Fibroblast of the aortic adventitia (primary cell): Measurements from ENCODE around the gene LRP2. TPM values are rescaled to one million over a fixed set of nuclear protein-coding genes. Genes with fewer than 3 reads are reported as not detected.

Experiments used
- DNase-seq: peaks from one replicate; pipeline ENCODE4 v3.0.0-alpha.2; 2010; ENCODE audit warnings: low read depth
- H3K4me3 ChIP-seq: 2 replicates; pipeline ENCODE4 v1.5.1; 2011; ENCODE audit warnings: low read depth, mild to moderate bottlenecking, control low read depth, low read length, moderate library complexity
- total RNA-seq: library from RNA; depleted of rRNA; stranded (reverse); fragments of >200 nt; gene quantifications from 2 replicates; pipeline ENCODE4 v1.2.3, GENCODE V29; 2012; ENCODE audit warnings: low replicate concordance
- TF ChIP-seq, protein P1 (sequence below): IDR thresholded peaks from 2 replicates; pipeline ENCODE4 v1.5.1; 2011; ENCODE audit warnings: mild to moderate bottlenecking, low read length, control low read depth, inconsistent platforms; ENCODE audit not compliant: insufficient read depth

The LRP2 gene
- total RNA-seq, 1 donor, result not detected

DNA sequence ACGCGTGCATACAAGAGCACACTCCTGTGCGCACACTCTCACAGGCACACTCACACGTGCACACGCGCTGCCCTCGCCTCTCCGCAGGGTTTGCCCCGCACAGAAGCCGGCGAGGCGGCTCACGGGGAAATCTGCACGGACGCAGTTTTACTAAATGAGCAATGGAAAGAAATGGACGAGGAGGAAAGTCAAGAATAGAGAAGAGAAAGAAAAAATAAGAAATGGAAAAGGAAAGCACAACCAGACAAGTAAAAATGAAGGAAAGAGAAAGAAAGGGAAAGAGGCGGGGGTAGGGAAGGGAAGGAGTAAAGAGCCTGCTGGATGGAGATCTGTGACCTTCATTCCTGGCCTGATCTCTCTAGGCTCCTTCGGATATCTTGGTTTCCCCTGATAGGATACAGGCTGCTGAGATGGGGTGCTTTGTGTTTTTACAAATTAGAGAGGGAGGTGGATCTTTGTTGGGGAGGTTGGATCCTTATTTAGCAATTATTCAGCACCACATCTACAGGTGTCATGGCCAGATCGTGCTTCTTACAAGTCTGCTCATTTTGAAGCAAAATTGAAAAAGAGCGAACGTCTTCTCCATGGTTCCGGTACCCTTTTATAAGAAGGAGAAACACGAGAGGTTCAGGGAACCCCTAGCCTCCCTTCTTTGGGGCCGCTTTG, 693 bp upstream of the LRP2 start:
- peak; percentile 9 for DNase-seq
- TF ChIP-seq, protein P1, sequence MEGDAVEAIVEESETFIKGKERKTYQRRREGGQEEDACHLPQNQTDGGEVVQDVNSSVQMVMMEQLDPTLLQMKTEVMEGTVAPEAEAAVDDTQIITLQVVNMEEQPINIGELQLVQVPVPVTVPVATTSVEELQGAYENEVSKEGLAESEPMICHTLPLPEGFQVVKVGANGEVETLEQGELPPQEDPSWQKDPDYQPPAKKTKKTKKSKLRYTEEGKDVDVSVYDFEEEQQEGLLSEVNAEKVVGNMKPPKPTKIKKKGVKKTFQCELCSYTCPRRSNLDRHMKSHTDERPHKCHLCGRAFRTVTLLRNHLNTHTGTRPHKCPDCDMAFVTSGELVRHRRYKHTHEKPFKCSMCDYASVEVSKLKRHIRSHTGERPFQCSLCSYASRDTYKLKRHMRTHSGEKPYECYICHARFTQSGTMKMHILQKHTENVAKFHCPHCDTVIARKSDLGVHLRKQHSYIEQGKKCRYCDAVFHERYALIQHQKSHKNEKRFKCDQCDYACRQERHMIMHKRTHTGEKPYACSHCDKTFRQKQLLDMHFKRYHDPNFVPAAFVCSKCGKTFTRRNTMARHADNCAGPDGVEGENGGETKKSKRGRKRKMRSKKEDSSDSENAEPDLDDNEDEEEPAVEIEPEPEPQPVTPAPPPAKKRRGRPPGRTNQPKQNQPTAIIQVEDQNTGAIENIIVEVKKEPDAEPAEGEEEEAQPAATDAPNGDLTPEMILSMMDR, result no peak
- peak overlapping the region; percentile 23 for H3K4me3 ChIP-seq

DNA sequence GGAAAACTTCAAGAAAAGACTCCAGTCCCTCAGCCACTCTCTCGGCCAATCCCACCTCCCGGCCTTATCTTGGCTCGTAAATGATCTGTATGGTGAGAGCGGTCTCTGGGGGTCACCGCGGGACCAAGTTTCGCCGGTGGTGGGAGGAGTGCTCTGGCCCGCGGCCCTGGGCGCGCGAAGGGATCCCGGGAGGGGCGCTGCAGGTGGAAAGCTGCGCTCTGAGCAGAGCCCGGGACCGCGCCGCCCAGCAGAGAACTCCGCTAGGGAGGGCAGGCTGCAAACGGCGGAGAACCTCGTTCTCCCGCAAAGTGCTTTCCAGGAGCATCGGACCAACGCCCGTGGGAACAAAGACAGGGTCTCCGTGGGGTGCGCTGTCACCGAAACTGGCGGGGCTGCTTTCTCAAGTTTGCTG, 622 bp downstream of the LRP2 start:
- TF ChIP-seq, protein P1, result no peak
- DNase-seq, result peak; percentile 3
- H3K4me3 ChIP-seq, result peak overlapping the region; percentile 37

DNA sequence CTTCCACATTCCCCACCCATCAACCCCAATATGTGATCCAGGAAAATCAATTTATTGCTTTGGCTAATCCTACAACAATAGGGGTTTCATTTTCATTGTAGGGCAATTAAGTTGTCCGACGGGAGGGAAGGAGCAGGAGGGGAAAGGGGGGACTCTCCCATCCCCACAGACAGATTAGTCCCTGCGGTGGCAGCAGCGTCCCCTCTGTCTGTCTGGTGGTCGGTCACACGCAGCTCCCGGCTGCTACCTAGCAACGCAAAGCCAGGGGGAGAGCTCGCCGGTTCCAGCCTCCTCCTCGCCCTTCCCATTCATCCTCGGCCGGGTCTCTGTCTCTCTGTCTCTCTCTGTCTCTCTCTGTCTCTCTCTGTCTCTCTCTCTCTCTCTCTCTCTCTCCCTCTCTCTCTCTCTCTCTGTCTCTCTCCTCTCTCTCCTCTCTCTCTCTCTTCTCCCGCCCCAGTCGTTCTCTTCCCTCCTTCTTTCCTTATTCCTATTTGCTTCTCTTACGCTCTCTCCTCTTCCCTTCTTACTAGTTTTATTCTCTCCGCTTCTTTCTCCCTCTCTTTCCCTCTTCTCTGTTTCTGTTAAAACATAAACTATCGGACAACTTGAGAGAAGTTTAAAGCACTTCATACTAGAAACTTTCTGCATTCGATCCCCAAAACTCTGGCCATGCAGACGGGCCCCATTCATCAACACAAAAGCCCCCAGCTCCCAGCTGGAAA, 1.2 kb downstream of the LRP2 start:
- DNase-seq, result no peak
- TF ChIP-seq, protein P1, result no peak
- peak overlapping the region; percentile 7 for H3K4me3 ChIP-seq

DNA sequence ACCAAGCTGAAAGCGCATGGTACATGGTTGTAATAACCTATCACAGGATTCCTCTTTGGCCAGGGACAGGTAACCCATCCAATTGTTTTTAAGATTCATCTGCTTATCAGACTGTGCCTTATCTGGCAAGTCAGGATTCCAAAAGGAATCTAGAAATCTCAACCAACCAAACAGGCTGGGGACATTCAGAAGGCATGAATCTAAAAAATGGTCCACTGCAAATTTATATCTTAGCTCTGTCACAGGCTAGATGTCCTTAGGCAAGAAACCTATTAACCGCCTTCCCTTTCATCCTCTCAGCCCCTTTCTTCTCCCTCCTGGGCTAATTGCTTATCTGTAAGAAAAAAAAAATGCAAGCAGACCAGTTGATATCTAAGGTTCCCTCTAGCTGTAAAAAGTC, 4.3 kb downstream of the LRP2 start:
- no peak for DNase-seq
- TF ChIP-seq, protein P1, result no peak
- no peak overlapping the region for H3K4me3 ChIP-seq

DNA sequence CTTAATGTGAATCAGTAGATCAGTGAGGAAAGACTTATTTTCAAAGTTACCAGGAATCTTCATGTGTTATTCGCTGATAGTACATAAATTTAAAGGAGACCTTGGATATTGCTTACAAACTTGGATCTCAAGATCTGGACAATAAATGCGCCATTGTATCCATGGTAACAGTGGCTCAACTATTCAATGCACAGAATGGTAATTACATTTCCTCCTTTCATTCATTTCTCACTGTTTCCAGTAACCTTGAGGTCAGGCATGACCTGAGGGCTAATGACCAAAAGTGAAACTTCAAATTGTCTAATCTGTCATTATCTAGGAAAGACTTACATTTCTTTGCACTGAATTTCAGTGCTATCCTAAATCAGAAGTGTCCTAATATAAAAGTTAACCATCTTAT, 8.1 kb downstream of the LRP2 start:
- TF ChIP-seq, protein P1, result no peak
- no peak for DNase-seq
- H3K4me3 ChIP-seq, result no peak overlapping the region

DNA sequence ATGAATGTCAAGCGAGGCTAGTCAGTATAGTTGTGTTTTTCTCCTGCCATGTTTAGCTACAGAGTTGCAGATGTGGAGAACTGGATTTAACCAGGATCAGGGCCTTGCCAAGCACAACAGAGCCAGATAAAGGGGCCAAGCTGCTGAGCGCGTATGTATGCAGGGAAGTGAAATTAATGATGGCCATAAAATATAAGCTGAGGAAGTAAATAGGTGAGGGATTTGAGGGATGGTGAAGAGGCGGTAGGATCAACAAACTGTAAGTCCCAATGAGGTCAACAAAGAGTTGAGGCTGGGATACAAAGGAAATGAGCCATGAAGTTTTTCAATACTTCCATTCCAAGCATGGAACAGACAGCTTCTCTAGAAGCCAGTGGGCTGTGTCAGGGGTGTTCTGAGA, 10.6 kb downstream of the LRP2 start:
- no peak overlapping the region for H3K4me3 ChIP-seq
- TF ChIP-seq, protein P1, result no peak
- DNase-seq, result no peak

DNA sequence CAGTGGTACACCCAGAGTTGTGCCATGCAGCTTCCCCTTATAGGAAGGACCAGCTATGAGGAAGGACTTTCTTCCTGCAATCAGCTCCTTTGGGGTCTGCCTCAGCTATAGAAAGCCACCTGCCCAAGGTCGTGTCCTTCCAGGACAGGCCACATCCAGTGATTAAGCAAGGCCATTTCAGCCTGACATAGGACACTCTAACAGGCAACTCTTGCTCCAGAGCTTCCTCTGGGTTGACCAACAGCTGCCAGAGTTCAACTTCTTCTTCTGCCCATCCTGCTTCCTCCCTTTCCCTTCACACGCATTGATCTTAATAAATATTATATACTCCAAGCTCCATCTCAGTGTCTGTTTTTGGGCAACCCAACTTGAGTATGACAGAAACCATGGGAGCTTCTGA, 12.8 kb downstream of the LRP2 start:
- no peak overlapping the region for H3K4me3 ChIP-seq
- TF ChIP-seq, protein P1, result no peak
- DNase-seq, result no peak
